Measurements from ENCODE around the gene PCDHGB5.
"Not testable (repeated sequence)": the region's sequence is repeated elsewhere in the genome, so short reads cannot be mapped to it uniquely, and the experiment has no call there.

The PCDHGB5 gene

GRCh38 chr5:141412854-141413539 is 15.2 kb downstream of the PCDHGB5 start, which contains the start of gene PCDHGA10:
Gene PCDHGA10, plus strand, starts transcription at chr5:141412987. Its CDS starts 189 bp downstream, at chr5:141413176.
- peak in 1 of 2 experiments; percentile 66 for DNase-seq

GRCh38 chr5:141413540-141414069 is 15.9 kb downstream of the PCDHGB5 start:
- DNase-seq, result no peak

- DNase-seq, result not testable (repeated sequence)
Measured at GRCh38 chr5:141414548-141415274, 17.0 kb downstream of the PCDHGB5 start.

- DNase-seq, result not testable (repeated sequence)
Measured at GRCh38 chr5:141415275-141415618, 17.5 kb downstream of the PCDHGB5 start.

- DNase-seq, result peak; percentile 69 to 71
Measured at GRCh38 chr5:141417494-141418172, 19.9 kb downstream of the PCDHGB5 start, which contains the start of gene PCDHGB7. Gene PCDHGB7, plus strand, starts transcription at chr5:141417677. Its CDS starts 183 bp downstream, at chr5:141417860.

GRCh38 chr5:141419074-141419880 is 21.5 kb downstream of the PCDHGB5 start:
- DNase-seq, result no peak

- DNase-seq, result peak; percentile 62 to 66
Measured at GRCh38 chr5:141420855-141421488, 23.2 kb downstream of the PCDHGB5 start, which contains the start of gene PCDHGA11. Gene PCDHGA11, plus strand, starts transcription at chr5:141421051. Its CDS starts 177 bp downstream, at chr5:141421228.

- no peak for DNase-seq
Measured at GRCh38 chr5:141421489-141421855, 23.7 kb downstream of the PCDHGB5 start.

- DNase-seq, result no peak
Measured at GRCh38 chr5:141422742-141423291, 25.1 kb downstream of the PCDHGB5 start.

GRCh38 chr5:141427783-141428426 is 30.2 kb downstream of the PCDHGB5 start:
- DNase-seq, result no peak

GRCh38 chr5:141430332-141431113 is 32.8 kb downstream of the PCDHGB5 start, which contains the start of gene PCDHGA12:
Gene PCDHGA12, plus strand, starts transcription at chr5:141430507. Its CDS starts 253 bp downstream, at chr5:141430760.
- peak; percentile 44 to 47 for DNase-seq

GRCh38 chr5:141431286-141431685 is 33.5 kb downstream of the PCDHGB5 start:
- peak in 1 of 2 experiments; percentile 25 for DNase-seq

- DNase-seq, result not testable (repeated sequence)
Measured at GRCh38 chr5:141432308-141432707, 34.6 kb downstream of the PCDHGB5 start.

GRCh38 chr5:141432726-141433125 is 35.0 kb downstream of the PCDHGB5 start:
- DNase-seq, result not testable (repeated sequence)

GRCh38 chr5:141434006-141434405 is 36.3 kb downstream of the PCDHGB5 start:
- no peak for DNase-seq

GRCh38 chr5:141437221-141437620 is 39.5 kb downstream of the PCDHGB5 start:
- DNase-seq, result no peak

- no peak for DNase-seq
Measured at GRCh38 chr5:141439411-141440141, 41.8 kb downstream of the PCDHGB5 start.

GRCh38 chr5:141440341-141440740 is 42.6 kb downstream of the PCDHGB5 start:
- DNase-seq, result no peak

- DNase-seq, result no peak
Measured at GRCh38 chr5:141441571-141442170, 43.9 kb downstream of the PCDHGB5 start.

Data from activated T-cell treated with anti-CD3 and anti-CD28 coated beads, Interleukin-2, amount 50 U/mL, for 48 hours (primary cell).